K562 (cell line): ENCODE measurements around the gene GATA2. TPM values are rescaled to one million over a fixed set of nuclear protein-coding genes. Genes with fewer than 3 reads are reported as not detected.
A peak's percentile ranks its signal among the peaks of the same experiment; 100 is the strongest.

Experiments
- ADNP ChIP-seq: fragments of 200-800 bp; sonication (Bioruptor generic); IDR thresholded peaks from 2 replicates; pipeline ENCODE4 v1.6.1; 2016; ENCODE audit warnings: missing genetic modification characterization, missing compliant biosample characterization
- ELF4 ChIP-seq: fragments of 450-650 bp; formaldehyde crosslinking; IDR thresholded peaks from 2 replicates; pipeline ENCODE4 v1.4.0; 2022; ENCODE audit warnings: missing genetic modification characterization
- LCOR ChIP-seq: sonication (generic); formaldehyde crosslinking; IDR thresholded peaks from 2 replicates; pipeline ENCODE4 v1.8.0; 2022; ENCODE audit warnings: mild to moderate bottlenecking, missing genetic modification reagents
- MCM3 ChIP-seq: fragments of 450-650 bp; IDR thresholded peaks from 2 replicates; pipeline ENCODE4 v1.6.1; 2016
- MIER1 ChIP-seq: fragments of 450-650 bp; IDR thresholded peaks from 2 replicates; pipeline ENCODE4 v1.6.1; 2016; ENCODE audit warnings: antibody characterized with exemption, mild to moderate bottlenecking, low read depth
- PATZ1 ChIP-seq: fragments of 250-450 bp; sonication (Bioruptor Pico); IDR thresholded peaks from 2 replicates; pipeline ENCODE4 v1.5.0; 2020; ENCODE audit warnings: mild to moderate bottlenecking, borderline replicate concordance
- PRMT5 ChIP-seq: sonication (generic); formaldehyde crosslinking; IDR thresholded peaks from 2 replicates; pipeline ENCODE4 v1.5.0; 2020; ENCODE audit warnings: missing genetic modification reagents
- RFX1 ChIP-seq: fragments of 450-650 bp; IDR thresholded peaks from 2 replicates; pipeline ENCODE4 v1.6.1; 2016; ENCODE audit warnings: mild to moderate bottlenecking, moderate library complexity
- STAT5A ChIP-seq: IDR thresholded peaks from 2 replicates; pipeline ENCODE4 v1.6.1; 2012; ENCODE audit warnings: low read length, inconsistent platforms, borderline replicate concordance
- ZNF785 ChIP-seq: fragments of 250-450 bp; sonication (Bioruptor Pico); IDR thresholded peaks from 2 replicates; pipeline ENCODE4 v1.4.0; 2020; ENCODE audit warnings: mild to moderate bottlenecking
- polyA plus RNA-seq, 8 experiments: library from polyadenylated mRNA; depleted of rRNA in 4 of 8; stranded (reverse) in 5 of 8; unstranded in 3 of 8; fragments of >200 nt; fragmentation: Nextera tagmentation in 2 of 8; fragmentation: Illumina TruSeq in 1 of 8; extraction: Ambion mirVana in 2 of 8; extraction: Trizol in 1 of 8; gene quantifications; 2 replicates each; pipeline versions ENCODE4 v1.2.1 to v1.2.3, GENCODE V29; 2011 to 2014; ENCODE audit warnings: inconsistent platforms in 1 of 8, missing spikeins in 1 of 8
- total RNA-seq, 7 experiments: library from RNA; depleted of rRNA in 6 of 7; stranded (reverse); fragments of >200 nt in 6 of 7; fragmentation: Illumina TruSeq in 2 of 7; extraction: Trizol in 2 of 7; gene quantifications; 2 replicates each; pipeline versions ENCODE4 v1.2.1 to v1.2.3, GENCODE V29; 2011 to 2021; ENCODE audit warnings: low replicate concordance in 1 of 7

The GATA2 gene
- total and polyA plus RNA-seq, 9 of the 15 experiments (the other 6 are each of a cell fraction or from before 2014, with no cell fraction given) = 8.5 to 218 (median 50.8) TPM

GRCh38 chr3:128456776-128457715 lies 36.0 kb downstream of the GATA2 start (continued):
- TF ChIP-seq RFX1 = peak; percentile 81
- no peak for TF ChIP-seq PRMT5 (CRISPR knock-in tag)
- no peak for TF ChIP-seq PATZ1 (CRISPR knock-in tag)
- no peak for TF ChIP-seq STAT5A
- no peak for TF ChIP-seq ZNF785 (CRISPR knock-in tag)
- TF ChIP-seq MCM3 = no peak
- peak; percentile 97 for TF ChIP-seq ADNP
- TF ChIP-seq MIER1 = no peak
- no peak for TF ChIP-seq ELF4
- TF ChIP-seq LCOR (CRISPR knock-in tag) = no peak
